ENCODE results near the gene PREB. TPM values are rescaled to one million over a fixed set of nuclear protein-coding genes. Genes with fewer than 3 reads are reported as not detected.

PREB gene
- total RNA-seq, 1 donor from 2014 or later, result 66.0 TPM

- Histone ChIP-seq H3K27me3 (ENCODE audit: control insufficient read depth, insufficient read depth, low read length) (peaks cover 3% of the 10 kb centered on the region), H3K36me3 (ENCODE audit: control insufficient read depth, insufficient read depth, low read length) (no peaks in the 10 kb centered on the region), H3K4me3 (ENCODE audit: low read depth, low read length) (no peak overlapping the region)
- no peak for DNase-seq (ENCODE audit: low read depth)
- TF ChIP-seq CTCF (IDR thresholded peaks at IDR 0.05; ENCODE audit: insufficient read depth, low read length, poor library complexity, severe bottlenecking), result no peak
These were observed 25.4 kb downstream of the PREB start for GRCh38 chr2:27109083-27109482.

- no peak for TF ChIP-seq CTCF (IDR thresholded peaks at IDR 0.05; ENCODE audit: insufficient read depth, low read length, poor library complexity, severe bottlenecking)
- Histone ChIP-seq H3K27me3 (ENCODE audit: control insufficient read depth, insufficient read depth, low read length) (peaks cover 3% of the 10 kb centered on the region), H3K36me3 (ENCODE audit: control insufficient read depth, insufficient read depth, low read length) (no peaks in the 10 kb centered on the region), H3K4me3 (ENCODE audit: low read depth, low read length) (no peak overlapping the region)
- no peak for DNase-seq (ENCODE audit: low read depth)
These were observed 26.2 kb downstream of the PREB start for GRCh38 chr2:27108221-27108620.

- Histone ChIP-seq H3K36me3 (ENCODE audit: control insufficient read depth, insufficient read depth, low read length) (no peaks in the 10 kb centered on the region), H3K27me3 (ENCODE audit: control insufficient read depth, insufficient read depth, low read length) (no peaks in the 10 kb centered on the region), H3K4me3 (ENCODE audit: low read depth, low read length) (no peak overlapping the region)
- no peak for TF ChIP-seq CTCF (IDR thresholded peaks at IDR 0.05; ENCODE audit: insufficient read depth, low read length, poor library complexity, severe bottlenecking)
- no peak for DNase-seq (ENCODE audit: low read depth)
These were observed 28.5 kb downstream of the PREB start for GRCh38 chr2:27105981-27106380.

- Histone ChIP-seq H3K27me3 (ENCODE audit: control insufficient read depth, insufficient read depth, low read length) (no peaks in the 10 kb centered on the region), H3K4me3 (ENCODE audit: low read depth, low read length) (no peak overlapping the region), H3K36me3 (ENCODE audit: control insufficient read depth, insufficient read depth, low read length) (no peaks in the 10 kb centered on the region)
- DNase-seq (ENCODE audit: low read depth), result no peak
- no peak for TF ChIP-seq CTCF (IDR thresholded peaks at IDR 0.05; ENCODE audit: insufficient read depth, low read length, poor library complexity, severe bottlenecking)
These were observed 32.1 kb downstream of the PREB start for GRCh38 chr2:27102329-27102728.

- DNase-seq (ENCODE audit: low read depth), result no peak
- no peaks in the 10 kb centered on the region for H3K27me3 ChIP-seq (ENCODE audit: control insufficient read depth, insufficient read depth, low read length)
- TF ChIP-seq CTCF (IDR thresholded peaks at IDR 0.05; ENCODE audit: insufficient read depth, low read length, poor library complexity, severe bottlenecking), result no peak
- H3K4me3 ChIP-seq (ENCODE audit: low read depth, low read length), result no peak overlapping the region
- no peaks in the 10 kb centered on the region for H3K36me3 ChIP-seq (ENCODE audit: control insufficient read depth, insufficient read depth, low read length)
These were observed 34.4 kb downstream of the PREB start for GRCh38 chr2:27100036-27100435.

- no peak for TF ChIP-seq CTCF (IDR thresholded peaks at IDR 0.05; ENCODE audit: insufficient read depth, low read length, poor library complexity, severe bottlenecking)
These were observed 35.0 kb downstream of the PREB start for GRCh38 chr2:27099334-27099955.

More at GRCh38 chr2:27099334-27099955, 35.0 kb downstream of the PREB start:
- DNase-seq (ENCODE audit: low read depth), result no peak
- H3K27me3 ChIP-seq (ENCODE audit: control insufficient read depth, insufficient read depth, low read length), result no peaks in the 10 kb centered on the region
- no peak overlapping the region for H3K4me3 ChIP-seq (ENCODE audit: low read depth, low read length)
- no peaks in the 10 kb centered on the region for H3K36me3 ChIP-seq (ENCODE audit: control insufficient read depth, insufficient read depth, low read length)

Measured in kidney epithelial cell (primary cell).